Subcutaneous adipose tissue (tissue), 4 donors: ENCODE results near the gene ARPC1A. TPM values are rescaled to one million over a fixed set of nuclear protein-coding genes. Genes with fewer than 3 reads are reported as not detected.

Source experiments
- total RNA-seq, 4 donors: library from RNA; depleted of rRNA; stranded (reverse); fragments of >200 nt; gene quantifications; one replicate each; pipeline ENCODE4 v1.1.0, GENCODE V29; 2016
- TF ChIP-seq, protein P1 (sequence below): fragments of 450-650 bp; IDR thresholded peaks from one replicate; pipeline ENCODE4 v1.5.1; 2016; ENCODE audit warnings: low read depth, mild to moderate bottlenecking, control low read depth, antibody characterized with exemption, moderate library complexity

ARPC1A gene
- total RNA-seq, 4 donors from 2014 or later: 87.2 to 152 (median 113) TPM

GRCh38 chr7:99311702-99312101 lies 14.0 kb upstream of the ARPC1A start:
- TF ChIP-seq, protein P1, sequence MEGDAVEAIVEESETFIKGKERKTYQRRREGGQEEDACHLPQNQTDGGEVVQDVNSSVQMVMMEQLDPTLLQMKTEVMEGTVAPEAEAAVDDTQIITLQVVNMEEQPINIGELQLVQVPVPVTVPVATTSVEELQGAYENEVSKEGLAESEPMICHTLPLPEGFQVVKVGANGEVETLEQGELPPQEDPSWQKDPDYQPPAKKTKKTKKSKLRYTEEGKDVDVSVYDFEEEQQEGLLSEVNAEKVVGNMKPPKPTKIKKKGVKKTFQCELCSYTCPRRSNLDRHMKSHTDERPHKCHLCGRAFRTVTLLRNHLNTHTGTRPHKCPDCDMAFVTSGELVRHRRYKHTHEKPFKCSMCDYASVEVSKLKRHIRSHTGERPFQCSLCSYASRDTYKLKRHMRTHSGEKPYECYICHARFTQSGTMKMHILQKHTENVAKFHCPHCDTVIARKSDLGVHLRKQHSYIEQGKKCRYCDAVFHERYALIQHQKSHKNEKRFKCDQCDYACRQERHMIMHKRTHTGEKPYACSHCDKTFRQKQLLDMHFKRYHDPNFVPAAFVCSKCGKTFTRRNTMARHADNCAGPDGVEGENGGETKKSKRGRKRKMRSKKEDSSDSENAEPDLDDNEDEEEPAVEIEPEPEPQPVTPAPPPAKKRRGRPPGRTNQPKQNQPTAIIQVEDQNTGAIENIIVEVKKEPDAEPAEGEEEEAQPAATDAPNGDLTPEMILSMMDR: no peak

DNA sequence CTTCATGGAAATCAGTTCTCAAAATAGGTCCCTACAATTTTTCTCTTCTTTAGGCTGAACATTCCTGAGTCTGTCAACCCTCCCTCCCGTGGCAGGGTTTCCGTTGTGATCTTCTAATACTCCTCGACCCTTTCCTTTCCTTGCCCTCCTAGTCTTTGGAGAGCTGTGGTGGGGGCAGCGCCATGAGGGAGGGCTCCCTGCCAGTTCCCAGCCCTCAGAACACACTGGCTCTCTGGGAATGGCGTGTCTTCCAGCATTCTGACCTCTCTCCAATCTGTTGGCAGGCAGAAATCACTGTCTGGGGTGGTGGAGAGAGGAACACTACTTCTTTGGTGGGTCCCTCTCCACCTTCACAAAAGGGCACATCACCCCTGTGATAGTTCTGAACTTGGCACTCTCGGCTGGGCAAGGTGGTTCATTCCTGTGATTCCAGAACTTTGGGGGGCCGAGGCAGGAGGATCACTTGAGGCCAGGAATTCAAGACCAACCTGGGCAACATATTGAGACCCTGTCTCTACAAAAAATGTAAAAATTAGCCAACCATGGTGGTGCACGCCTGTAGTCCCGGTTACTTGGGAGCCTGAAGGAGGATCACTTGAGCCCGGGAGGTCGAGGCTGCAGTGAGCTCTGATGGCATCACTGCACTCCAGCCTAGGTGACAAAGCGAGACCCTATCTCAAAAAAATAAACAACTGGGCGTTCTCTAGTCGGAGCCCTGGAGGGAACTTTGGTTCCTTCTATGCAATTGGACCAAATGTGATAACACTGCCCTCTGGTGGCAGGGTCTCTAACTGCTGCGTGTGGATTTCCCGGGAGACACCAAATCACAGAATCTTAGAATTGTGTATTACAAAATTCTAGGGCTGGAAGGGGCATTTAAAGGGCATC lies 13.1 kb upstream of the ARPC1A start:
- TF ChIP-seq, protein P1: no peak

DNA sequence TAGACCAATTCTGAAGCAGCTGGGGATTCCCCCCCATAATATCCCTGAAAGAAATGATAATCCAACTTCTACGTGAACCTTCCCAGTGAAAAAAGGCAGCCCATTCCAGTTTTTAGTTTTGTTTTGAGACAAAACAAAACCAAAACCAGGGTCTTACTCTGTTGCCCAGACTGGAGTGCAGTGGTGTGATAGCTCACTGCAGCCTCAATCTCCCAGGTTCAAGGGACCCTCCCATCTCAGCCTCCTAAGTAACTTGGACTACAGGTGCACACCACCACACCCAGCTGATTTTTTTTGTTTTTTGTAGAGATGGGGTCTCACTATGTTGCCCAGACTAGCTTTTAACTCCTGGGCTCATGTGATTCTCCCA lies 12.5 kb upstream of the ARPC1A start:
- TF ChIP-seq, protein P1: no peak

DNA sequence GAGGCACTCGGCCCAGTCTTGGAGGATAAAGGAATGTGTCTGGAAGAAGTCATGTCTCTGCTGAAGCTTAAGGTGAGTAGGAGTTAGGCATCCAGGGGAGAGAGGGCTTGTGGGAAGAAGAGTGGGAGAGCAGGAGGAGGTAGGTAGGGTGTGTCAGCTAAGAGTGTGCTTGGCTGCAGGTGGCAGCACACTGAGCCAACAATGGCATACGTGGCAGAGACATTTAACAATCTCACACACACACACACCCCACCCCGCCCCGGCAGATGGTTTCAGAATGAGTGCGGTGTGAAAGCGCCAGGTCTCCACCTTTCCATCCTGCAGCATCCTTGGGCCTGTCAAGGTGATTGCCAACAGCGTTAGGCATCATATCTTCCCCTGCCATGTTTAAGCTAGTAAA lies 11.2 kb upstream of the ARPC1A start:
- TF ChIP-seq, protein P1: no peak

GRCh38 chr7:99320371-99320770 lies 5.3 kb upstream of the ARPC1A start:
- TF ChIP-seq, protein P1: no peak

- TF ChIP-seq, protein P1: no peak
Measured at GRCh38 chr7:99324559-99324958, 1.1 kb upstream of the ARPC1A start.

- TF ChIP-seq, protein P1: no peak
Measured at GRCh38 chr7:99325001-99325493, 651 bp upstream of the ARPC1A start.
